ENCODE results near the gene MRM1.

DNA sequence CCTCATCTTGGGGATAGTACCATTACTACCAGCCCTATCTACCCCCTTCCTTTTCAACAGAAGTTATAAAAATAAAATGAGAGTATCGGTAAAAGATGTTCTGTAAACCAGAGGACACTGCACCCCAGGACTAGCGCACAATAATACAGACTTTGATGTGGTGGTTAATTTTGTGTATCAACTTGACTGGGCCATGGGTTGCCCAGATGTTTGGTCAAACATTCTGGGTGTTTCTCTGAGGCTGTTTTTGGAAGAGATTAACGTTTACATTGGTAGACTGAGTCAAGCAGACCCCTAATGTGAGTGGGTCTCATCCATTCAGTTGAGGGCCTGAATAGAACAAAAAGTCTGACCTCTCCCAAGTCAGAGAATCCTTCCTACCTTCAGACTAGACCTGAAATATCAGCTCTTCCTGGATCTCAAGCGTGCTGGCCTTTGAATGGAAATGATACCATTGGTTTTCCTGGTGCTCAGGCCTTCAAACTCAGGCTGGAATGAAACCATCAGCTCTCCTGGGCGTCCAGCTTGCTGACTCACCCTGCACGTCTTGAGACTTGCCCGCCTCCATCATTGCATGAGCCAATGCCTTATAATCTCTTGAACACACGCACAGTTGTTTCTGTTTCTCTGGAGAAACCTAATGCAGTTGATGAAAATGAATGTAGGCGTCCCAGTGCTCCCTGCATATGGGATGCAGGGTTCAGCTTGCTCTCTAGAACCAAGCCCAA, 10.1 kb downstream of the MRM1 start:
- TF ChIP-seq GATA2 (IDR thresholded peaks at IDR 0.05; ENCODE audit: low read depth, low read length) (no peak), GATA3 (IDR thresholded peaks at IDR 0.05; ENCODE audit: low read depth, low read length) (no peak)

Measured in SH-SY5Y (cell line).